Ureter (tissue), 1 donor: ENCODE results near the gene FAM25G. TPM values are rescaled to one million over a fixed set of nuclear protein-coding genes. Genes with fewer than 3 reads are reported as not detected.
"Not testable (repeated sequence)": the region's sequence is repeated elsewhere in the genome, so short reads cannot be mapped to it uniquely, and the experiment has no call there.

Source experiments
- DNase-seq: peaks from one replicate; pipeline ENCODE4 v3.0.0-alpha.2; 2020; ENCODE audit warnings: low spot score
- total RNA-seq: library from RNA; stranded (reverse); gene quantifications from one replicate; pipeline ENCODE4 v1.2.4, GENCODE V29; 2023
- donor health status: DM: yes; HTN: yes; CAD: no.

FAM25G gene
- total RNA-seq: not detected

DNA sequence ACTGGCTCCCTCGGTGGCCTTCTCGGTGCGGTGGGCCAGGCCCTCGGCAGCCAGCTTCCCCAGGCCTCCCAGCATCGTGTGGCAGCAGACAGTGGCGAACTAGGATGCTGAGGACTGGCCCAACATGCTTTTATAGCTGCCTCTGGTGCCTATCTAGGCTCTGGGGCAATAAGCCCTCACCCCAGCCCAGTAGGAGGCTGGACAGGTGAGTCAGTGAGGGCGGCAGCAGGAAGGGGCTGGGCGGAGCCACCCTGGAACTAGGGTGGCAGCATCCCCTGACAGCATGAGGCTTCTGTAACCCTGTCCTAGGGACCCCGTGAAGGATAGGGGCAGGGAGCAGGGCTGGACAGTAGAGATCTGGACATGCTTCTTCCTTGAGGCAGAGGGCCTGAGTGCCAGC lies at the start of gene FAM25G:
FAM25G (minus strand) TSS at position 101 of the 400 bp plus-strand sequence; CDS start at position 75, 26 bp downstream.
- DNase-seq: not testable (repeated sequence)

DNA sequence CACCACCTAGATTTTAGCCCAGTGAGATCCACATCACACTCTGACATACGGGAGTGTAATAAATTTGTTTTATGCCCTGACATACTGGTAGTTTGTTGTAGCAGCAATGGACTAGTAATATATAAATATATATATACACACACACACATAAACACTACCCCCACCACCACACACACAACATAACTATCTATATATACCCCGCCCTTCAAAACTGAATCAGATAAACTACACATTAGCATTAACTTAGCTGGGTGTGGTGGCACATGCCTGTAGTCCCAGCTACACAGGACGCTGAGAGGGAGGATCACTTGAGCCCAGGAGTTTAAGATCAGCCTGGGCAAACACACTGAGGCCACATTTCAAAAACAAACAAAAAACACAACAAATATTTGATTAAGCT lies 44.9 kb upstream of the FAM25G start:
- not testable (repeated sequence) for DNase-seq

DNA sequence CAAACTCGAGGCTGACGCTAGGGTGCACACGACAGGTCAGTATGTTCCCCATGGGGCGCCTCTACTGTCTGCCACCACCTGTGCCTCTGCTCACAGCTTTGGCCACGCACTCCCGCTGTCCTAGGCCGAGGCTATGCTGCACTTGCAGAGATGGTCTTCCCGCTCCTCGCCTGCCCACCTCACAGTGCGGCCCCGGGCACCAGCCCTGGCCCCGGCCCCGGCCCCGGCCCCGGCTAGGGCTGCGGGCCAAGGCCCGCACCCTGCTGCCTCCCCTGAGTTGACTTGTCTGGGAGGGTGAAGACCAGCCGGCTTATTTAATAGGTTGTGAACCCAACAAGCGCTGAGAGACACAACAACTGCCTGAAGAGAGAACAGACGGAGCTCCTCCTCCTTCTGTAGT lies 32.0 kb upstream of the FAM25G start, which contains the start of gene AGAP9:
AGAP9 (minus strand) TSS at position 164 of the 400 bp plus-strand sequence; CDS start at position 52, 112 bp downstream.
- DNase-seq: not testable (repeated sequence)

DNA sequence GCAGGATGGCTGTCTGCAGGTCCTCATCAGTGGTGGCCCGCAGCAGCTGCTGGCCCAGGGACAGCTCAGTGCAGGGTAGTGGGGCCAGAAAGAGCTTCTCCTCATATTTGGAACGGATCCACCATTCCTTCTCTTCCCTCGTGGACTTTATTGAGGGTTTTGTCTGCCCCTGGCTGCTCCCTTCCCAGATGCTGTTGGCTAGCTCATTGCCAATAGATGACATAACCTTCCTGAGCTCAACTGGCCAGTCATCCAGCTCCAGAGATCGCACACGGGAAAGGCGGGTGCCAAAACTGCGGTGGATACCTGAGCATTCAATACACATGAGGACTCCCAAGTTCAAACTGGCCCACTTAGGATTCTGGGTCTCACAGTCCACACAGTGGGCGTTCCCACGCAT lies 10.8 kb upstream of the FAM25G start:
- not testable (repeated sequence) for DNase-seq

DNA sequence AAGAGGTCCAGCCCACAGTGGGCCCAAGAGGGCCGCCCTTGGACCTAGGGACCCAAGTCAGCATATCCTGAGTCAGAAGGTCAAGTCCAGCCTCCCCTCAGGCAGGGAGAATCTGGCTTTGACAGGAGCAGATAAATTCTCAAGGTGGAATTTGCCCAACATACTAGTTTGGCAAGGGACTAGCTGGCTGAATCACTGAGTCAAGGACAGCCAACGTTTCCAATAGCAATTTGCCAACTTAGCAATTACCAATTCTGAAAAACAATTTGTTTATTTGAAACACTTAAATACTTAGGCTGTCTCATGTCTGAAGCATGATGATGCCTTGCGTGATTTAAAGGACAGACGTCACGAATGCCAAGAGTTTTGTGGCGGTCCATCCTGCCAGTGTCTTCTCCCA lies 2.7 kb upstream of the FAM25G start:
- DNase-seq: not testable (repeated sequence)

DNA sequence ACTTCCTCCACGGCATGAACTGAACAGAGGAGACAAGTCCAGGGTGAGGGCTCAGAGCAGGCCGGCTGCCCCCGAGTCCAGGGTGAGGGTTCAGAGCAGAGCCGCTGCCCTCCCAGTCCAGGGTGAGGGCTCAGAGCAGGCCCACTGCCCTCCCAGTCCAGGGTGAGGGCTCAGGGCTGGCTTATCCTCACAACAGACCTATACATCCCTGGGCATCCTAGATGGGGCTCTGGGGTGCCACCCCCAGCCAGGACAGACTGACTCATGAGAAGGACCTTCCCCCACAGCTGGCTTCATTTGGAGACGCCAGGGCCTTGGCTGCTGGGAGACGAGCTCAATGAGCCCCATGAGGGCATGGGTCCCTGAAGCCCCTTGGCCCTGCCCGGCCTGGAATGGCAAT lies 1.9 kb downstream of the FAM25G start:
- DNase-seq: not testable (repeated sequence)

DNA sequence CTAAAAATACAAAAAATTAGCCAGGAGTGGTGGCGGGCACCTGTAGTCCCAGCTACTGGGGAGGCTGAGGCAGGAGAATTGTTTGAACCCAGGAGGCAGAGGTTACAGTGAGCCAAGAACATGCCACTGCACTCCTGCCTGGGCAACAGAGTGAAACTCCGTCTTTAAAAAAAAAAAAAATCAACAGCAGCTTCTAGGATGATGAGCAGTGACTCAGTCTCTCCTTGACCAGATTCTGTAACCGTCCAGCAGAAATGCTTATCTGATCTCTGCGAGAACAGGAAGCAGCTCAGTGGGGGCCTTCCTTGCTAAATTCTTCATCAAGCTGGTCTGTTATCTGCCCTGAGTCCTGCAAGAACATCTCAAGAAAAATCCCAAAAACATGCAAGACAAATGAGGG lies 5.6 kb downstream of the FAM25G start:
- not testable (repeated sequence) for DNase-seq

DNA sequence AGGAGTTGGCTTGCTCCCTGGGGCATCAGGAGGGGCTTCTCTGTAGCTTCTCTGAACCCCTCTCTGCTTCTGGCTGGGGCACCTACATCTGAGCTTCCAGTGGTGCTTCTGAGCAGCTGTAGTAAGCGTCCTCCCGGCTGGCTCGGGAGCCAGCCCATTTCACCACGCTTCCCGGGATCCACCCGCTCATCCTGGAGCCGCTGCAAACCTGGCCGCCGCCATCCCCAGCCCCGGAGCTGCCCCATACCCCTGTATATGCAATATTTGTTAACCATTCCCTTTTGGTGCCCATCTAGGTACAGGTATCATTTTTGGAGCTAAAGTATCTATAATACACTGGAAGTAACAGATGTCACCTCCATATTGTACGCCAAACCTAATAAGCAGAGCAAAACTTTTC lies 6.7 kb downstream of the FAM25G start:
- DNase-seq: not testable (repeated sequence)

DNA sequence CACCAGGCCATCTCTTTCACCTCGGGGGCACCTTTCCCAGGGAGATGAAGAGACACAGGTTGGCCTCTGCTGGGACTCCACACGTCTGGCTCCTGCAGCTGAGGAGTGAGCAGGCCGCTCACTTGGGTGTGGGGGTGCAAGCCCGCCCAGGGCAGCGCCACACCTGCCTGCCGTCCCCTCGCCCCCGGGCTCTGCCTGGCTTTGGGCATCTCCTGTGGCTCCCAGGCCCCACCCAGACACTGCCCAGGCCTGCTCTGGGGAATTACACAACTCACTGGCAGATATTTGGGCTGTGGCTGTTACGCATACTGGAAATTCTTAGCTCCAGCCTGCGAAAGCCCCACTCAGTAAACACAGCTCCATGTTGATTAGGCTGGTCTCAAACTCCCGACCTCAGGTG lies 7.6 kb downstream of the FAM25G start, which contains the start of gene ANXA8:
ANXA8 (minus strand) TSS at position 193 of the 400 bp plus-strand sequence; CDS start at position 11, 182 bp downstream.
- peak; percentile 49 for DNase-seq

DNA sequence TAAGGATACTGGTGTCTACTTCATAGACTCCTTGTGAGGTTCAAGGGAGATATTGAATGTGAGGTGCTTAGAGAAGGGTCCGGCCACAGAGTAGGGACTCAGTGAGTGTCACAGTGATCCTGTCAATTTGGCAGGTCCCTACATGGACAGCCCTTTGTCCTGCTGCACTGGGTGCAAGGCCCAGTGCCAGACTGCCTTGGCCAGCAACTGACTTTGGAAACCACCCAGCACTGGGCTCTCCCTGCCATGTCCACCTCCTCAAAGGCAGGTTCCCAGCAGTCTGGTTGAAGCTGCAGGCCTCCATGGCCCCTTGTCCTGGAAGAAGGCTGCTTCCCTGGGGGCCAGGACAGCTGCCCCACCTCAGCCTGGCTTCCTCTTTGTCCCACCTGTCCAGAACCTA lies 9.1 kb downstream of the FAM25G start:
- DNase-seq: not testable (repeated sequence)

DNA sequence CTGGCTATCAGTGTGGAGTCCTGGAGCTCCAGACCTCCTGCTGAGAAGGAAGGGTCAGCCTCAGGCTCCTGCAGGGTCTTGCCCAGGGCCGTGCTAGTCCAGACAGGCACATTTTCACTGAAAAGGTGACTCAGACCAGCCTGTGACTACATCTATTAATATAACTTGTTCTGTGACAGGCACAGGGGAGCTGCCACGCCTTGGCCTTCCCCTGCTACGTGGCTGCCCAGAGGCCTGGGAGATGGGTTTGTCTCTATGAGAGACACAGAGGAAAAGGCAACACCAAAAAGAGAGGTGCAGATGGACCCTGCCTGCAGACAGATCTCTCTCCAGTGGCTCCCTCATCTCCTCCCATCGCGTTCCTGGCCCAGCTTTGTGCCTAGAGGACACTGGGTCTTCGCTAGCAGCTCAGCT lies 9.7 kb downstream of the FAM25G start:
- DNase-seq: peak; percentile 65

DNA sequence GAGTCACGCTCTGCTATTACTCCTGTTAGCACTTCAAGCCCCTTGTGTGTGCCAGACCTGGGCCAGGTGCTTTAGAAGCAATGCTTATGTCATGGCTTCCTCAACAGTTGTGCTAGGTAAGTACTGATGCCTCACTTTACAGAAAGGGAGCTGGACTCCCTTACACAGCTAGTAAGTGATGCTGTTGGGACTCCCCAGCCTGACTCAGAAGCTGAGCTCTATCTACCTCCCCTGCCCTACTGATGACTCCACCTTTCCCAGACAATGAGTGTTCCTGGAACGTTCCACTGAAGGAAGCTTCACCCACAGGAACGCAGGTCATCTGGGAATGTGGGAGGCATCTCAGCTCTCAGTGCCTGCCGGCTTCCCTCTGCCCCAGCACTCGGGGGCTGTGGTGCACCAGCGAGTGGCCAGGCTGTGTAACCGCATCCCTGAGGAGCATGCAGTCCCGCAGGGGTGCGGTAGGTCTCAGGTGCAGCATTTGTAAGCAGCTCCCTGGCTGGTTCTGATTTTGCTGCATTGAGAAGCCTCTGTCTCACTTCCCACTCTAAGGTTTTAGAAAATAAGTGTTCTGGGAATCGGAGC lies 10.2 kb downstream of the FAM25G start:
- DNase-seq: not testable (repeated sequence)

DNA sequence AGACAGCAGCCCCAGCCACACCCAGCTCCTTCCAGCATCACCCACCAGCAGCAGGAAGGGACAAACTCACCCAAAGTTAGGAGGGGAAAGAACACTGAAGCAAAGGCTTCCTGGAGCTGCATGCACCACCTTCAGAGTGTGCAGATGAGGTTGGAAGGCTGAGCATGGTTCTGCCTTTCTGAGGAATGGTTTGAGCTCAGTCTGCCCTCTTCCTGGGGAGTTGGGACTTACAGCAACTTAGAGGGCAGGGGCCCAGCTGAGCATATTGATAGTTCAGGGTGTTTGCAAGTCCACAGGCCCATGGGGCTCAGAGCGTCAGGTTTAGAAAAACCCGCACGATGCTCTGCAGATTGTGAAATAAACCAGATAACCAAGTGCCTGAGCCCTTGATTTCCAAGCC lies 11.4 kb downstream of the FAM25G start:
- not testable (repeated sequence) for DNase-seq

DNA sequence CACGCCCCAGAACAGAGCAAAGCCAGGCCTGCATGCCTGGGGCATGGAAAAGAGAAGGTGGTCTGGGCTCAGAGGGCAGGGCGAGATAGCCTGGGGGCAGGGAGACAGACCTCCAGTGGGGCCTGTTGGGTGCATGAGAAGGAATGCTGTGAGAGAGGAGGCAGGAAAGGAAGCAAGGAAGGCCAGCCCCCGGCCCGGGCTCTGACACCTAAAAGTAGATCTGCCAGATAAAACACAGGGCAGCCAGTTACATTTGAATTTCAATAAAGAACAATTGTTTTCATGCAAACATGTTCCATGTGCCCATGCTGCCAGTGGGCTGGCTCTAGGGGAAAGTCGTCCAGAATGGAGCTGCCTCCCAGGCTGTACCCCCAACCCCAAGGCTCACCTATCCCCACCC lies 13.4 kb downstream of the FAM25G start:
- DNase-seq: not testable (repeated sequence)

DNA sequence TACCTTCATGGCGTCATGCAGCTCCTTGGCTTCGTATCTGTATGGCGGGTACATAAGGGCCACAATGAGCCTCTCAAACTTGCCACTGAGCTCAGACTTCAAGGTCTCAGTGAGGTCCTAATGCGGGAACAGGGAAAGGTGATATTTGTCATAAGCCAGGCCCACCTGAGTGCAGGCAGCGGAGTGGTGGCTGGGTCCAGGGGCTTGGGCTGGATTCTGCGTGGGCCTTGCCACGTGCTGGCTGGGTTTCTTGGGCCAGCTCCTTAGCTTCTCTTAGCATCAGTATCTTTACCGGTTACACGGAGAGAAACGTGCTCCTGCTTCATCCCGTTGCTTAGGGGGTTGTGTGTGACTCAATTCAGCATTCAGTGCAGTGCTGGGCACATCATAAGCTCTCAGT lies 14.4 kb downstream of the FAM25G start:
- DNase-seq: not testable (repeated sequence)

DNA sequence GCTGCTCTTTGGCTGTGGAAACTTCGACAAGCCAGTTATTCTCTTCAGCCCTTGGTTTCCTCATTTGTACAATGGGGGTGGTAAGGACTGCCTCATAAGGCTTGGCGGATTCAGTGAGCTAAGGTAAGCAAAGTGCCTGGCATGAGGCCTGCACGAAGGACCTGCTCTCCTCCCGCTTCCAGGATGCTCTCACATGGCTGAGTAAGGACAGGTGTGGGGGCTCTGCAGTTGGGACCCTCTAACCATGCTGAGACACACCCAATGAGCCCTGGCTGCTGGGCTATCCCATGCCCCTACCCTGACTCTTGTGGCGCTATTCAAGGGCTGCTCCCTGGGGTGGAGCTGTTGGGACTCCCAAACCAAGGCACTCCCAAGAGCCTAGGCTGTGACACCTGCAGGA lies 16.4 kb downstream of the FAM25G start:
- DNase-seq: not testable (repeated sequence)

DNA sequence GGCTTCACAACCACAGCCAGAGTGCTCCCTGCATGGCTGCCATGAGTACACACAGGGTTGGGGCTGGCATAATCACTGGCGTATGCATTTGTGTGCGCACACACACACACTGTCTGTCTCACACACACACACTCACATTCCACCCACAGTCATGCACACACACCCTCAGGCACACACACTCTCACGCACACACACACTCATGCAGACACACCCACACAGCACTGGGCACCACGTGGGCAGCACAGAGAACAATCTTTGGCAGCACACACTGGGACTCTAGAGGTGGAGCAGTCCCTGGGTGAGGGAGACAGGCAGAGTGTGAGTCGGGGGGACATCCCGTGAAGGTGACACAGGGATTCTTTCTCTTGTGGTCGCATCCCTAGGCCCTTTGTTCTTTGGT lies 18.0 kb downstream of the FAM25G start:
- DNase-seq: not testable (repeated sequence)

DNA sequence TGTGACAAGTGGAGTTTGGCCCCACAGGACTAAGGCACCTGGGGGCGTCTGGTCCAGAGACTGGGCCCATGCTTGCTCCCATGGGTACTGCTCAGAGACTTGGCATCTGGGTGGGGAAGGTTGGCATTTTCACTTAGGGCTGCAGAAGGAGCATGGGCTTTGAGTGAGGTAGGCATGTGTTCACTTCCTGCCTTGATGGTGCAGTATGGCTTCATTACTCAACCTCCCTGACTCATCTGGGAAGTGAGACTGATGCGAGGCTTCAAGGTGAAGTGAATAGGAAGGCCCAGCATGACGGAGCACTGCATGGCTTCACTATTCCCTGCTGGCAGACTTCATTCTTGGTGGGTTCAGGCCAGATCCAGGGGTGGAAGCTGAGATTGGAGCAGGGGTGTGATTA lies 18.9 kb downstream of the FAM25G start:
- DNase-seq: not testable (repeated sequence)

DNA sequence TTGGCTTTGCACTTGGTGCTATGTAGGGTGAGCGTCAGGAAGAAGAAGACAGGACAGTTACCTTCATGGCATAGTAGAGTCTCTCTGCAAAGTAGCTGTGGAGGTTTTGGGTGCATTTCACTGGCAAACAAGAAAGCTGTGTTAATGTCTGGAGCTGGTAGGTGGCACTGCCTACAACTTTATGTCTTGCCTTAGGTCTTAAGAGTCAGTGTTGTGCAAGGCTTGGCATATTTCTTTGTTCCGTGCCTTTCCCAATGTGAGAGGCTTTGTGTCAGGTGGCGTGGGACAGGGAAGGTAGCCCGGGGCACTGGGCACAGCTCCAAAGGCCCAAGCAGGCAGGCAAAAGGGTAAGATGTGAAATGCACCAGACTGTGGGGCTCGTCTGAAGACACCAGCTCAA lies 19.4 kb downstream of the FAM25G start:
- DNase-seq: not testable (repeated sequence)

DNA sequence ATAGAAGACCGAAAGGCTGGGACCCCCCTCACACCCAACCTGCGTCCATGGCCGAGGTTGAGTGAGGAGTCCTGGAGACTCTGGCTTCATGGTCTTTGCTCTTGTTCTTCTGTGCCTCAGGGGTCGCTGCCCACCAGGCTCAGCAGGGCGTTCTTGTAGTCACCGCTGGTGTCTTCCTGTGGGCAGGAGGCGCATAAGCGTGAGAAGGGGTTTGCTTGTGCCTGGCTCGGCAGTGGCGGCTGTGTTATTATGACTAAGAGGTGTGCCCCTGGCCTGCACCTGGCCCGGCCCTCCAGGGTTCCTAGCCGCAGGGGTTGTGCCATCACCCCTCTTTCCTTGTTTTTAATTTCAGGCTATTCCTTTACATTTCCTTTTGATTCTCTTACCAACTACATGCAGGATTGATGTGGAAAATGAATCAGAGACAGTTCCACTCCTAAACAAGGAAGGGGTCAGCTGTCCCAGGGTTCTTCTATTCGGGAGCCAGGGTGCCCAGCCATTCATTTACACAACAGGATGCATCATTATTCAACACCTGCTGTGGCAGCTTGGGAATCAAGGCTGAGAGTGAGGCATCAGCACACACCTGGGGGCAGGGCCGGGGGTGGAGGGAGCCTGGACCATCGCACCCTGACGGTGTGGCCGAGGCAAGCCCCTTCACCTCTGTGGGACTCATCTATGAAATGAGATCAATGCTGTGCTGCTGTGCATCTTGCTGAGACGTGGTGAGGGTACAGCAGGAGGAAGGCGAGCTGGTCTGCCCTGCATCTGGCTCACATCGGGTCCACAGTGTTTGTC lies 22.6 kb downstream of the FAM25G start:
- not testable (repeated sequence) for DNase-seq

DNA sequence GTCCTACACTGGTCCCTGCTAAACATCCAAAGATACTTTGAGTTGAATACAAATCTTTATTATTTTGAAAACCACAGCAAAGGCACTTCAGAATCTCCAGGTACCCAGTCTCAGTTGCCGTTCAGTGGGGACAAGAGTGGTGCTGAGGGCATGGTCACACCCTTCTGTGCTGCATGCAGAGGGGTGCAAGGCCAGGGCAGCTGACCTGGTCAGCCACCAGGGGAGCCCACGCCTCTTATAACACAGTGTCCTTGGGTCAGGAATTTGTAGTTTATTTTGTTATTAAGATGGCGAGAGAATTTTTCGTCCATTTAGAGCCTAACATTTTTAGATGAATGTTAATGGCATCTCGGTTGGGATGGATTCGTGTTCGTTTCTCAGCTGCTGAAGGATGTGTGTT lies 23.5 kb downstream of the FAM25G start:
- DNase-seq: not testable (repeated sequence)

DNA sequence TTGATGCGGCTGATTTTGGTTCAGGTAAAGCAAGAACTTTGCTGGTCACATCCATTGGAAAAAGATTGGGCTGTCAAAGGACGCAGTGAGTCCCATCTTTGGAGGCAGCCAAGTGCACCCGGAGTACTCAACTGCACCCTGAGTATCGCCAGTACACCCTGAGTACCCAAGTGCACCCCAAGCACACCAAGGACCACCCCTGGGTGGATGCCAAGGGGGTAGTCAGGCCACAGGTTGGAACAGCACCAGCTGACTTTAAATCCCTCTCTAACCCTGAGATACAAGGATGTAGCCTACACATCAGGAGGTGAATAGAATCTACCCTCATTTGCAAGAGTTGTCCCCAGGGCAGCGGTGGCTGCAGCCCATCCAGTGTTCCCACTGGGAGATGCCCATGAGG lies 24.0 kb downstream of the FAM25G start:
- DNase-seq: not testable (repeated sequence)
